Fibroblast of lung (primary cell): ENCODE measurements around the gene EEF1G. TPM values are rescaled to one million over a fixed set of nuclear protein-coding genes. Genes with fewer than 3 reads are reported as not detected.
A peak's percentile ranks its signal among the peaks of the same experiment; 100 is the strongest.

Experiments used
- DNase-seq, 2 donors: peaks; one replicate each; pipeline versions ENCODE4 v3.0.0 to v3.0.0-alpha.2; 2010; ENCODE audit warnings: low read depth in 2 of 2
- H2AFZ ChIP-seq: 2 replicates; pipeline ENCODE4 v1.5.1; 2012; ENCODE audit warnings: low read length, control low read depth, inconsistent platforms
- H3K27ac ChIP-seq: 2 replicates; pipeline ENCODE4 v1.5.1; 2011; ENCODE audit warnings: low read length, control low read depth; ENCODE audit not compliant: insufficient read depth
- H3K27me3 ChIP-seq: 2 replicates; pipeline ENCODE4 v1.5.1; 2011; ENCODE audit warnings: mild to moderate bottlenecking, low read length; ENCODE audit not compliant: control insufficient read depth, insufficient read depth
- H3K36me3 ChIP-seq: 2 replicates; pipeline ENCODE4 v1.5.1; 2011; ENCODE audit warnings: low read length; ENCODE audit not compliant: control insufficient read depth, insufficient read depth
- H3K4me1 ChIP-seq: 2 replicates; pipeline ENCODE4 v1.5.1; 2011; ENCODE audit warnings: low read length; ENCODE audit not compliant: control insufficient read depth, insufficient read depth; ENCODE audit errors: extremely low read depth
- H3K4me2 ChIP-seq: 2 replicates; pipeline ENCODE4 v1.5.1; 2011; ENCODE audit warnings: low read length, control low read depth; ENCODE audit not compliant: insufficient read depth; ENCODE audit errors: extremely low read depth
- H3K4me3 ChIP-seq, 4 experiments: fragments of 200-600 bp in 1 of 4; sonication (generic) in 1 of 4; replicated peaks in 1 of 4; 2 replicates each; pipeline ENCODE4 v1.5.1; 2011 to 2016; ENCODE audit warnings: low read length in 4 of 4, low read depth in 3 of 4, mild to moderate bottlenecking in 3 of 4, control low read depth in 2 of 4, inconsistent platforms in 1 of 4, mixed read lengths in 1 of 4; ENCODE audit not compliant: insufficient read depth in 1 of 4; ENCODE audit errors: control extremely low read depth in 1 of 4
- H3K79me2 ChIP-seq: 2 replicates; pipeline ENCODE4 v1.5.1; 2012; ENCODE audit warnings: mild to moderate bottlenecking, low read length, inconsistent platforms; ENCODE audit not compliant: control insufficient read depth, insufficient read depth
- H3K9ac ChIP-seq: 2 replicates; pipeline ENCODE4 v1.5.1; 2011; ENCODE audit warnings: mild to moderate bottlenecking, low read length, control low read depth; ENCODE audit not compliant: insufficient read depth
- H3K9me3 ChIP-seq: 2 replicates; pipeline ENCODE4 v1.5.1; 2012; ENCODE audit warnings: low read depth, low read length; ENCODE audit not compliant: control insufficient read depth, insufficient read depth
- H4K20me1 ChIP-seq: 2 replicates; pipeline ENCODE4 v1.5.1; 2011; ENCODE audit warnings: low read length; ENCODE audit not compliant: control insufficient read depth, insufficient read depth; ENCODE audit errors: extremely low read depth
- EZH2 ChIP-seq: IDR thresholded peaks from 2 replicates; pipeline ENCODE4 v1.5.1; 2012; ENCODE audit warnings: low read length, control low read depth, mild to moderate bottlenecking; ENCODE audit errors: missing control alignments
- polyA plus RNA-seq, 2 donors: library from polyadenylated mRNA; depleted of rRNA in 1 of 2; stranded (reverse) in 1 of 2; unstranded in 1 of 2; fragments of >200 nt; gene quantifications; 2 replicates each; pipeline ENCODE4 v1.2.1, GENCODE V29; 2011 to 2012; ENCODE audit warnings: missing spikeins in 1 of 2
- total RNA-seq: library from RNA; depleted of rRNA; stranded (reverse); fragments of >200 nt; gene quantifications from 2 replicates; pipeline ENCODE4 v1.2.1, GENCODE V29; 2014
- TF ChIP-seq, protein P1 (sequence below), 2 donors: IDR thresholded peaks in 1 of 2; conservative IDR thresholded peaks in 1 of 2; 1 replicate in 1 of 2; 2 replicates in 1 of 2; pipeline ENCODE4 v1.5.1; 2011 to 2012; ENCODE audit warnings: low read length in 2 of 2, control low read depth in 1 of 2, inconsistent platforms in 1 of 2, low read depth in 1 of 2, mild to moderate bottlenecking in 1 of 2

The EEF1G gene
- total and polyA plus RNA-seq, 2 donors (not counting 1 experiment from before 2014, with no cell fraction given) = 1,308 to 1,405 TPM

DNA sequence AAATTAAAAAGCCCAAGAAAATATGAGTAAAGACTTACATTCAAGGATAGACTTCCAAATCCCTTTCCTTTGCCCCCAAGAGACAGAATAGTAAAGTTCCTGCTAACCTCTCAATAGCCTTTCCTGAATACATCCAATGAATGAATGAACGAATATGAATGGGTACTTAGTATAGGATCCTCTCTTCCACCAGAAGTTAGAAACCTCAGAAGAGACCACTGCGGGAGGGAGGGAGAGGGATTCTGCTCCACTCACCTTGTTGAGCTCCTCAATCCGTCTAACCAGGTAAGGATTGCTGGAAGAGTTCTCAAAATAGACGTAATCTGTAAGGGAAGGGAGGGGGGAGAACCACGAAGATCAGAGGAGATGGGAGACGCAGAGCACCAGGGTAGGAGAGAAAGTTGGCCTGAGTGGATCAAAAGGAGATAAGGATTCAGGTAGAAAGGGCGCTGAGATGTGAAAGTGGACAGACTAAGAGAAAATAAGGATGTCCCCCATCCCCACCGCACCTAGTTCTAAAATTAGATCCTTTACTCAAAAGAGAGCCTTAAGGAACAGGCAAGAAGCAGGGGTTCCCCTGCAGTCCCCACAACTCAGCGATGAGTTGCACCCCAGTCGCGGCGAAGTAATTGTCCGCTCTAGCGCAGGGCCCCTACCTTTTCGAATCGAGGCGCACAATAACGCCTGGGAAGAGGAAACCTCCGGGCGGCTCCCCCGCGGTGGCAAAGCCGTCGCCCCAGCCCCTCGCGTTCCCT lies 26.9 kb upstream of the EEF1G start:
- Histone ChIP-seq H3K9ac (peak overlapping the region; percentile 94), H3K27me3 (no peaks in the 10 kb centered on the region), H3K27ac (peak overlapping the region; percentile 92), H3K4me2 (peak overlapping the region; percentile 88), H3K79me2 (peaks cover 37% of the 10 kb centered on the region), H2AFZ (no peak overlapping the region), H4K20me1 (no peaks in the 10 kb centered on the region), H3K4me3 (peak overlapping the region; percentile 77 to 93 (median 89)), H3K9me3 (no peaks in the 10 kb centered on the region), H3K36me3 (peaks cover 20% of the 10 kb centered on the region), H3K4me1 (peaks cover 6% of the 10 kb centered on the region)
- no peak for TF ChIP-seq EZH2
- TF ChIP-seq, protein P1, sequence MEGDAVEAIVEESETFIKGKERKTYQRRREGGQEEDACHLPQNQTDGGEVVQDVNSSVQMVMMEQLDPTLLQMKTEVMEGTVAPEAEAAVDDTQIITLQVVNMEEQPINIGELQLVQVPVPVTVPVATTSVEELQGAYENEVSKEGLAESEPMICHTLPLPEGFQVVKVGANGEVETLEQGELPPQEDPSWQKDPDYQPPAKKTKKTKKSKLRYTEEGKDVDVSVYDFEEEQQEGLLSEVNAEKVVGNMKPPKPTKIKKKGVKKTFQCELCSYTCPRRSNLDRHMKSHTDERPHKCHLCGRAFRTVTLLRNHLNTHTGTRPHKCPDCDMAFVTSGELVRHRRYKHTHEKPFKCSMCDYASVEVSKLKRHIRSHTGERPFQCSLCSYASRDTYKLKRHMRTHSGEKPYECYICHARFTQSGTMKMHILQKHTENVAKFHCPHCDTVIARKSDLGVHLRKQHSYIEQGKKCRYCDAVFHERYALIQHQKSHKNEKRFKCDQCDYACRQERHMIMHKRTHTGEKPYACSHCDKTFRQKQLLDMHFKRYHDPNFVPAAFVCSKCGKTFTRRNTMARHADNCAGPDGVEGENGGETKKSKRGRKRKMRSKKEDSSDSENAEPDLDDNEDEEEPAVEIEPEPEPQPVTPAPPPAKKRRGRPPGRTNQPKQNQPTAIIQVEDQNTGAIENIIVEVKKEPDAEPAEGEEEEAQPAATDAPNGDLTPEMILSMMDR (conservative IDR thresholded peaks at IDR 0.05 in 1 of 2, IDR thresholded peaks at IDR 0.05 in 1 of 2; ENCODE audit: low read depth in 1 of 2, low read length in 2 of 2) = no peak
- no peak for DNase-seq

DNA sequence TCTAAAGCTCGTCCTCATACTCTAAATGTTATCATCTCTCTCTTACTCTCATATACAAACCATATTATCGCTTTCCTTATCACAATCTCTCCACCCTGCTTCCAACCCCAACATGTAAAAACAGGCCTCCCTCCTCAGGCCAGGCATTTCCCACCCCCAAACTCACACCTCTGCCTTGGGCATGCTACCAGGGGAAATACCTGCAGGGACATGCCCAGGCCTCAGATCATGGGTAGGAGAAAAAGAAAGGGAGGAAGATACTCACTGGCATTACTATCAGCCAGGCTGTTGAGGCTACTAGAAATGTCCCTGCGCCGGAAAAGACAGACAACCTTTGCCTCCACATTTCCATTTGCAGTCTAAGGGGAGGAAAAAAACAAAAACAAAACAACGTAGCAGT lies 26.2 kb upstream of the EEF1G start:
- Histone ChIP-seq H3K4me1 (peaks cover 6% of the 10 kb centered on the region), H2AFZ (no peak overlapping the region), H3K36me3 (peaks cover 18% of the 10 kb centered on the region), H3K79me2 (peaks cover 37% of the 10 kb centered on the region), H4K20me1 (no peaks in the 10 kb centered on the region), H3K9ac (peak overlapping the region; percentile 94), H3K4me2 (peak overlapping the region; percentile 88), H3K9me3 (no peaks in the 10 kb centered on the region), H3K27ac (peak overlapping the region; percentile 92), H3K27me3 (no peaks in the 10 kb centered on the region), H3K4me3 (peak overlapping the region; percentile 77 to 93 (median 89))
- TF ChIP-seq, protein P1 (conservative IDR thresholded peaks at IDR 0.05 in 1 of 2, IDR thresholded peaks at IDR 0.05 in 1 of 2; ENCODE audit: low read depth in 1 of 2, low read length in 2 of 2) = no peak
- TF ChIP-seq EZH2 = no peak
- DNase-seq = no peak

DNA sequence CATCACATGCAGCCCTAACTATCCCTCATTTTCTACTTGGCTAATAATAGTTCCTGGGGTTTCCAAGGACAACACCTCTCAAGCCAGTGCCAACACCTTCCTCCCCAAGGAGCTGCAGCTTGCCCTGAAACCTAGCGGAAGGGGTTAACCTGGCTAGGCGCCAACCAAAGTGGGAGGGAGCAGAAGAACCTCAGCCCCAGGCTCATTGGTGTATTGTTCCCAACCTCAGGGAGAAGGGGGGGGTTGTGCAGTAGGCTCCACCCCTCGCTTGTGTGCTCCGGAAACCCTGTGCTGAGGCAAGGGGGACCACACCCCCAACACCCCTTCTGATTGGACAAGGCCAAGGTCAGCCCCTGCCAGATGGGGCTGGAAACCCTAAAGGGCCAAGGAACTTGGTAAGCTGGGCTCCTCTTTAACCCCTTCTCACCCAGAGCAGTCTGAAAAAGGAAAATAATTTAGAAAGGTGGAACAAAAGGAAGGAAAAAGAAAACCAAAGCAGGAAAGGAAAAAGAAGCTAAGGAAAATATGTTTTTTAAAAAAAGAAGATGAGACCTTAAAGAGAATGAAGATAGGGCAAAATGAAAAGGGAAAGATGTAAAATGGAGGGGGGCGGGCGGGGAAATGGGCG lies 25.5 kb upstream of the EEF1G start:
- Histone ChIP-seq H3K79me2 (peaks cover 37% of the 10 kb centered on the region), H3K27me3 (no peaks in the 10 kb centered on the region), H2AFZ (no peak overlapping the region), H3K9ac (no peak overlapping the region), H3K36me3 (peaks cover 18% of the 10 kb centered on the region), H3K4me1 (peaks cover 6% of the 10 kb centered on the region), H3K4me2 (peak overlapping the region; percentile 42), H4K20me1 (no peaks in the 10 kb centered on the region), H3K4me3 (peak overlapping the region in 3 of 4 experiments; percentile 15 to 88 (median 77)), H3K27ac (peak overlapping the region; percentile 24), H3K9me3 (no peaks in the 10 kb centered on the region)
- DNase-seq = peak; percentile 99
- TF ChIP-seq, protein P1 (conservative IDR thresholded peaks at IDR 0.05 in 1 of 2, IDR thresholded peaks at IDR 0.05 in 1 of 2; ENCODE audit: low read depth in 1 of 2, low read length in 2 of 2) = no peak
- TF ChIP-seq EZH2 = no peak
